Osteoblast (primary cell): Measurements from ENCODE around the gene SIGLEC15. TPM values are rescaled to one million over a fixed set of nuclear protein-coding genes. Genes with fewer than 3 reads are reported as not detected.
A peak's percentile ranks its signal among the peaks of the same experiment; 100 is the strongest.

Source experiments
- DNase-seq: peaks from one replicate; pipeline ENCODE4 v3.0.0; 2011; ENCODE audit warnings: low spot score, mixed read lengths; ENCODE audit not compliant: insufficient read length; ENCODE audit errors: missing footprints
- H2AFZ ChIP-seq: 2 replicates; pipeline ENCODE4 v1.6.0; 2011; ENCODE audit warnings: mild to moderate bottlenecking, low read length
- H3K27ac ChIP-seq: 2 replicates; pipeline ENCODE4 v1.5.1; 2011; ENCODE audit warnings: mild to moderate bottlenecking, low read depth, low read length, moderate library complexity
- H3K27me3 ChIP-seq: 2 replicates; pipeline ENCODE4 v1.6.0; 2012; ENCODE audit warnings: mild to moderate bottlenecking, control low read depth, inconsistent platforms, low read length, moderate library complexity; ENCODE audit not compliant: insufficient read depth
- H3K36me3 ChIP-seq: 2 replicates; pipeline ENCODE4 v1.5.1; 2011; ENCODE audit warnings: mild to moderate bottlenecking, low read length, control low read depth, moderate library complexity; ENCODE audit not compliant: insufficient read depth
- H3K4me1 ChIP-seq: 2 replicates; pipeline ENCODE4 v1.5.1; 2011; ENCODE audit warnings: mild to moderate bottlenecking, low read length, control low read depth, moderate library complexity; ENCODE audit not compliant: insufficient read depth
- H3K4me2 ChIP-seq: 2 replicates; pipeline ENCODE4 v1.6.0; 2011; ENCODE audit warnings: mild to moderate bottlenecking, low read length; ENCODE audit not compliant: insufficient read depth
- H3K4me3 ChIP-seq: fragments of 200-600 bp; sonication (generic); 3 replicates; pipeline ENCODE4 v1.5.1; 2012; ENCODE audit warnings: mild to moderate bottlenecking, low read length, inconsistent platforms; ENCODE audit not compliant: insufficient read depth
- H3K79me2 ChIP-seq: 2 replicates; pipeline ENCODE4 v1.6.0; 2012; ENCODE audit warnings: mild to moderate bottlenecking, low read length, control low read depth, inconsistent platforms; ENCODE audit not compliant: insufficient read depth
- H3K9me3 ChIP-seq: 2 replicates; pipeline ENCODE4 v1.5.1; 2011; ENCODE audit warnings: low read depth, low read length, control low read depth
- H4K20me1 ChIP-seq: 2 replicates; pipeline ENCODE4 v1.6.0; 2012; ENCODE audit warnings: mild to moderate bottlenecking, low read length, control low read depth; ENCODE audit not compliant: insufficient read depth
- CTCF ChIP-seq: IDR thresholded peaks from 2 replicates; pipeline ENCODE4 v1.5.1; 2011; ENCODE audit warnings: mild to moderate bottlenecking, low read depth, low read length, moderate library complexity; ENCODE audit errors: extremely low read depth
- small RNA-seq: library from RNA; depleted of rRNA; stranded (forward); fragments of <200 nt; gene quantifications from one replicate; pipeline ENCODE3, GENCODE V24; 2012
- total RNA-seq: library from RNA; depleted of rRNA; stranded (reverse); fragments of >200 nt; gene quantifications from 2 replicates; pipeline ENCODE4 v1.2.3, GENCODE V29; 2012

Gene SIGLEC15
- total RNA-seq, 1 donor = 8.0 TPM

- Histone ChIP-seq H3K4me3 (no peak overlapping the region), H3K27me3 (no peaks in the 10 kb centered on the region), H3K27ac (no peak overlapping the region), H3K9me3 (no peaks in the 10 kb centered on the region), H3K36me3 (peaks cover 71% of the 10 kb centered on the region), H3K79me2 (peaks cover 58% of the 10 kb centered on the region), H4K20me1 (no peaks in the 10 kb centered on the region), H2AFZ (no peak overlapping the region), H3K4me1 (no peaks in the 10 kb centered on the region), H3K4me2 (no peak overlapping the region)
- TF ChIP-seq CTCF = no peak
- DNase-seq = no peak
Observed at GRCh38 chr18:45889419-45890064, 64.1 kb downstream of the SIGLEC15 start.

GRCh38 chr18:45890606-45891005 lies 65.1 kb downstream of the SIGLEC15 start:
- Histone ChIP-seq H3K27me3 (no peaks in the 10 kb centered on the region), H3K9me3 (no peaks in the 10 kb centered on the region), H3K27ac (peak overlapping the region; percentile 23), H3K4me2 (no peak overlapping the region), H3K4me3 (no peak overlapping the region), H3K36me3 (peaks cover 77% of the 10 kb centered on the region), H3K79me2 (peaks cover 64% of the 10 kb centered on the region), H2AFZ (no peak overlapping the region), H3K4me1 (no peaks in the 10 kb centered on the region), H4K20me1 (no peaks in the 10 kb centered on the region)
- TF ChIP-seq CTCF = no peak
- no peak for DNase-seq

GRCh38 chr18:45891806-45892205 lies 66.3 kb downstream of the SIGLEC15 start:
- Histone ChIP-seq H3K27me3 (no peaks in the 10 kb centered on the region), H3K4me2 (no peak overlapping the region), H3K27ac (no peak overlapping the region), H3K4me1 (no peaks in the 10 kb centered on the region), H3K4me3 (no peak overlapping the region), H3K9me3 (no peaks in the 10 kb centered on the region), H2AFZ (no peak overlapping the region), H4K20me1 (no peaks in the 10 kb centered on the region), H3K36me3 (peaks cover 75% of the 10 kb centered on the region), H3K79me2 (peaks cover 66% of the 10 kb centered on the region)
- DNase-seq = no peak
- no peak for TF ChIP-seq CTCF

Small RNAs within 50 kb of the gene (small RNA-seq; reads per million reads assigned to genes)
- not detected for gene AC087685.1

Other genes with a start within 250 kb of the SIGLEC15 start
- under 0.01 and 0.29 TPM in 2 replicates for gene SLC14A2, start 210.2 kb upstream of the SIGLEC15 start, total RNA-seq
- gene SLC14A1, start 101.5 kb upstream of the SIGLEC15 start, total RNA-seq = 128 and 136 TPM in 2 replicates
- 94.8 and 96.4 TPM in 2 replicates for gene EPG5, start 141.7 kb downstream of the SIGLEC15 start, total RNA-seq
- 5.8 and 6.8 TPM in 2 replicates for gene PSTPIP2, start 246.6 kb downstream of the SIGLEC15 start, total RNA-seq